ENCODE results near the gene NXF3. TPM values are rescaled to one million over a fixed set of nuclear protein-coding genes. Genes with fewer than 3 reads are reported as not detected.

The NXF3 gene
- total RNA-seq, 4 donors from 2014 or later, result 8.2 to 63.5 (median 14.0) TPM

GRCh38 chrX:103101299-103102042 lies 8.5 kb upstream of the NXF3 start:
- no peaks in the 10 kb centered on the region for H3K27me3 ChIP-seq
- H3K9me3 ChIP-seq, result no peaks in the 10 kb centered on the region
- no peak overlapping the region for H3K27ac ChIP-seq
- no peaks in the 10 kb centered on the region for H3K4me1 ChIP-seq
- no peak overlapping the region for H3K4me3 ChIP-seq
- no peak for DNase-seq
- no peaks in the 10 kb centered on the region for H3K36me3 ChIP-seq
- TF ChIP-seq, protein P1, sequence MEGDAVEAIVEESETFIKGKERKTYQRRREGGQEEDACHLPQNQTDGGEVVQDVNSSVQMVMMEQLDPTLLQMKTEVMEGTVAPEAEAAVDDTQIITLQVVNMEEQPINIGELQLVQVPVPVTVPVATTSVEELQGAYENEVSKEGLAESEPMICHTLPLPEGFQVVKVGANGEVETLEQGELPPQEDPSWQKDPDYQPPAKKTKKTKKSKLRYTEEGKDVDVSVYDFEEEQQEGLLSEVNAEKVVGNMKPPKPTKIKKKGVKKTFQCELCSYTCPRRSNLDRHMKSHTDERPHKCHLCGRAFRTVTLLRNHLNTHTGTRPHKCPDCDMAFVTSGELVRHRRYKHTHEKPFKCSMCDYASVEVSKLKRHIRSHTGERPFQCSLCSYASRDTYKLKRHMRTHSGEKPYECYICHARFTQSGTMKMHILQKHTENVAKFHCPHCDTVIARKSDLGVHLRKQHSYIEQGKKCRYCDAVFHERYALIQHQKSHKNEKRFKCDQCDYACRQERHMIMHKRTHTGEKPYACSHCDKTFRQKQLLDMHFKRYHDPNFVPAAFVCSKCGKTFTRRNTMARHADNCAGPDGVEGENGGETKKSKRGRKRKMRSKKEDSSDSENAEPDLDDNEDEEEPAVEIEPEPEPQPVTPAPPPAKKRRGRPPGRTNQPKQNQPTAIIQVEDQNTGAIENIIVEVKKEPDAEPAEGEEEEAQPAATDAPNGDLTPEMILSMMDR (IDR thresholded peaks at IDR 0.05), result no peak
- TF ChIP-seq POLR2A (IDR thresholded peaks at IDR 0.05), result no peak

GRCh38 chrX:103100484-103100883 lies 7.5 kb upstream of the NXF3 start:
- no peak overlapping the region for H3K4me3 ChIP-seq
- no peak for TF ChIP-seq POLR2A (IDR thresholded peaks at IDR 0.05)
- TF ChIP-seq, protein P1 (IDR thresholded peaks at IDR 0.05), result no peak
- no peaks in the 10 kb centered on the region for H3K27me3 ChIP-seq
- no peak for DNase-seq
- no peaks in the 10 kb centered on the region for H3K9me3 ChIP-seq
- no peaks in the 10 kb centered on the region for H3K4me1 ChIP-seq
- no peaks in the 10 kb centered on the region for H3K36me3 ChIP-seq
- no peak overlapping the region for H3K27ac ChIP-seq

GRCh38 chrX:103099691-103100090 lies 6.7 kb upstream of the NXF3 start:
- Histone ChIP-seq H3K36me3 (no peaks in the 10 kb centered on the region), H3K27ac (no peak overlapping the region)
- TF ChIP-seq, protein P1 (IDR thresholded peaks at IDR 0.05), result no peak
- TF ChIP-seq POLR2A (IDR thresholded peaks at IDR 0.05), result no peak

DNA sequence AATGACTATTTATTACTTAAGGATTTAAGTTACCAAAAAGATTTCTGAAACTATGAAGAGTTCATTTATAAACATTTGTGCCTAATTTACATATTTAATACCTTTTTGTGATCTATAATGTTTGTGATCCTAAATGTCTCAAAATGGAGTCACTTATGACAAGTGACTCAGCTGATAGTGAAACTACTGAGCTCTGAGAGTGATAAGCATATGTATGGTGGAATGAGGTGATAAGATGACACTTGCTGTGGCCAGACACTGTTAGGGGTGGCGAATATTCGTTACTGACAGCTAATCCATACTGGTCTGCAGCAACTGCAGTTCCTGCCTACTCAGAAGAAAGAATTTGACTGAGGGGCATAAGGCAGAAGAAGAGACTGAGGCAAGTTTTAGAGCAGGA lies 5.5 kb upstream of the NXF3 start:
- Histone ChIP-seq H3K4me3 (no peak overlapping the region), H3K4me1 (no peaks in the 10 kb centered on the region), H3K27ac (no peak overlapping the region), H3K9me3 (no peaks in the 10 kb centered on the region), H3K36me3 (no peaks in the 10 kb centered on the region), H3K27me3 (no peaks in the 10 kb centered on the region)
- no peak for DNase-seq
- no peak for TF ChIP-seq POLR2A (IDR thresholded peaks at IDR 0.05)
- TF ChIP-seq, protein P1 (IDR thresholded peaks at IDR 0.05), result no peak

More at GRCh38 chrX:103099691-103100090, 6.7 kb upstream of the NXF3 start:
- DNase-seq, result no peak
- Histone ChIP-seq H3K4me3 (no peak overlapping the region), H3K4me1 (no peaks in the 10 kb centered on the region), H3K9me3 (no peaks in the 10 kb centered on the region), H3K27me3 (no peaks in the 10 kb centered on the region)

- Histone ChIP-seq H3K27ac (no peak overlapping the region), H3K4me1 (no peaks in the 10 kb centered on the region), H3K27me3 (no peaks in the 10 kb centered on the region), H3K36me3 (no peaks in the 10 kb centered on the region), H3K9me3 (no peaks in the 10 kb centered on the region), H3K4me3 (no peak overlapping the region)
- TF ChIP-seq, protein P1 (IDR thresholded peaks at IDR 0.05), result no peak
- no peak for TF ChIP-seq POLR2A (IDR thresholded peaks at IDR 0.05)
- no peak for DNase-seq
These were observed 11.9 kb downstream of the NXF3 start for GRCh38 chrX:103081051-103081450.
